H1 (cell line): ENCODE results near the gene IL23A. TPM values are rescaled to one million over a fixed set of nuclear protein-coding genes. Genes with fewer than 3 reads are reported as not detected.

Experiments
- CTCF ChIA-PET: fragments of 300-600 bp; sonication (Branson Sonifier 250); formaldehyde crosslinking; loops from one replicate; lab custom pipeline; 2021; ENCODE audit not compliant: partially characterized antibody; lab: Charles Lee
- POLR2A ChIA-PET: fragments of 300-600 bp; sonication (Branson Sonifier 250); formaldehyde crosslinking; loops from one replicate; lab custom pipeline; 2021; ENCODE audit warnings: inconsistent platforms; ENCODE audit not compliant: partially characterized antibody; lab: Charles Lee
- DNase-seq, 2 experiments: peaks; one replicate each; pipeline versions ENCODE4 v3.0.0 to v3.0.0-alpha.2; 2010 to 2022; ENCODE audit warnings: low spot score in 2 of 2, low read depth in 1 of 2, mixed read lengths in 1 of 2
- FAIRE-seq: peaks from 2 replicates; lab custom pipeline; 2011; peaks lifted over from hg19 to GRCh38; lab: Jason Lieb, UNC
- H2AFZ ChIP-seq: 2 replicates; pipeline ENCODE4 v1.8.1; 2012; ENCODE audit warnings: low read length, inconsistent platforms
- H2AK5ac ChIP-seq: 2 replicates; pipeline ENCODE4 v1.6.1; 2013; ENCODE audit warnings: low read depth, low read length
- H2BK120ac ChIP-seq: replicated peaks from 2 replicates; pipeline ENCODE3; 2013; ENCODE audit warnings: low read depth, low read length, inconsistent platforms
- H2BK12ac ChIP-seq: 2 replicates; pipeline ENCODE4 v1.6.1; 2013; ENCODE audit warnings: low read depth, low read length
- H2BK15ac ChIP-seq: 2 replicates; pipeline ENCODE4 v1.6.1; 2013; ENCODE audit warnings: low read length
- H2BK20ac ChIP-seq: 2 replicates; pipeline ENCODE4 v1.6.1; 2013; ENCODE audit warnings: low read length
- H2BK5ac ChIP-seq: 2 replicates; pipeline ENCODE4 v1.6.1; 2013; ENCODE audit warnings: low read depth, low read length
- H3K14ac ChIP-seq: 2 replicates; pipeline ENCODE4 v1.6.1; 2013; ENCODE audit warnings: inconsistent platforms; ENCODE audit not compliant: insufficient read length
- H3K18ac ChIP-seq: 2 replicates; pipeline ENCODE4 v1.6.1; 2013; ENCODE audit warnings: low read length; ENCODE audit errors: extremely low read depth
- H3K23ac ChIP-seq: 2 replicates; pipeline ENCODE4 v1.6.1; 2013; ENCODE audit warnings: inconsistent platforms; ENCODE audit not compliant: insufficient read length
- H3K23me2 ChIP-seq: 2 replicates; pipeline ENCODE4 v1.6.1; 2013; ENCODE audit warnings: low read depth, low read length
- H3K27ac ChIP-seq: 2 replicates; pipeline ENCODE4 v1.6.1; 2011; ENCODE audit warnings: low read depth, low read length, inconsistent platforms
- H3K27me3 ChIP-seq, 4 experiments: replicated peaks in 1 of 4; 1 replicate in 1 of 4; 2 replicates in 3 of 4; pipeline versions ENCODE4 v1.6.1 to v1.8.1; 2011 to 2013; ENCODE audit warnings: low read length in 3 of 4, mild to moderate bottlenecking in 3 of 4, inconsistent platforms in 2 of 4, mixed read lengths in 2 of 4, moderate library complexity in 1 of 4; ENCODE audit not compliant: control insufficient read depth in 3 of 4, insufficient read depth in 3 of 4; ENCODE audit errors: extremely low read depth in 1 of 4
- H3K36me3 ChIP-seq, 4 experiments: 2 replicates each; pipeline versions ENCODE4 v1.6.1 to v1.8.1; 2011 to 2013; ENCODE audit warnings: mild to moderate bottlenecking in 4 of 4, low read length in 3 of 4, moderate library complexity in 2 of 4, control low read depth in 1 of 4, inconsistent platforms in 1 of 4; ENCODE audit not compliant: insufficient read depth in 4 of 4, control insufficient read depth in 2 of 4
- H3K4ac ChIP-seq: replicated peaks from 2 replicates; pipeline ENCODE3; 2013; ENCODE audit warnings: low read length, low read depth, mixed read lengths, inconsistent platforms; ENCODE audit not compliant: insufficient read length
- H3K4me1 ChIP-seq, 4 experiments: replicated peaks in 1 of 4; 1 replicate in 1 of 4; 2 replicates in 3 of 4; pipeline versions ENCODE4 v1.6.1 to v1.8.1; 2011 to 2013; ENCODE audit warnings: low read length in 3 of 4, inconsistent platforms in 2 of 4, mixed read lengths in 1 of 4; ENCODE audit not compliant: insufficient read depth in 4 of 4, control insufficient read depth in 3 of 4
- H3K4me2 ChIP-seq, 2 experiments: 2 replicates each; pipeline versions ENCODE4 v1.6.1 to v1.8.1; 2011 to 2013; ENCODE audit warnings: low read depth in 2 of 2, low read length in 2 of 2, control low read depth in 1 of 2, inconsistent platforms in 1 of 2, mild to moderate bottlenecking in 1 of 2; ENCODE audit not compliant: insufficient read depth in 1 of 2
- H3K4me3 ChIP-seq, 4 experiments: fragments of 200-600, 300-600 bp in 1 of 4; sonication (generic), shearing (Covaris generic), sonication (Bioruptor Twin) in 1 of 4; 2 replicates each; pipeline versions ENCODE4 v1.5.1 to v1.8.1; 2011 to 2016; ENCODE audit warnings: low read length in 4 of 4, low read depth in 3 of 4, control low read depth in 2 of 4, inconsistent platforms in 2 of 4, mild to moderate bottlenecking in 2 of 4, mixed read lengths in 1 of 4, moderate library complexity in 1 of 4; ENCODE audit not compliant: insufficient read depth in 2 of 4; ENCODE audit errors: extremely low read depth in 1 of 4
- H3K56ac ChIP-seq: replicated peaks from 2 replicates; pipeline ENCODE3; 2013; ENCODE audit warnings: low read depth, mild to moderate bottlenecking, mixed read lengths, low read length, inconsistent platforms; ENCODE audit not compliant: insufficient read length
- H3K79me1 ChIP-seq: 2 replicates; pipeline ENCODE4 v1.6.1; 2013; ENCODE audit warnings: low read depth, low read length, control low read depth
- H3K79me2 ChIP-seq, 2 experiments: 2 replicates each; pipeline versions ENCODE4 v1.6.1 to v1.8.1; 2012 to 2013; ENCODE audit warnings: low read length in 2 of 2, mild to moderate bottlenecking in 2 of 2, inconsistent platforms in 1 of 2; ENCODE audit not compliant: insufficient read depth in 2 of 2, control insufficient read depth in 1 of 2
- H3K9ac ChIP-seq, 4 experiments: replicated peaks in 1 of 4; 1 replicate in 1 of 4; 2 replicates in 3 of 4; pipeline versions ENCODE4 v1.6.1 to v1.8.1; 2011 to 2013; ENCODE audit warnings: low read depth in 3 of 4, low read length in 3 of 4, control low read depth in 2 of 4, mild to moderate bottlenecking in 2 of 4, moderate library complexity in 2 of 4, inconsistent platforms in 1 of 4; ENCODE audit errors: extremely low read depth in 1 of 4
- H3K9me3 ChIP-seq, 2 experiments: 2 replicates each; pipeline versions ENCODE4 v1.6.1 to v1.8.1; 2012 to 2013; ENCODE audit warnings: mild to moderate bottlenecking in 2 of 2, moderate library complexity in 2 of 2, control low read depth in 1 of 2, inconsistent platforms in 1 of 2, low read depth in 1 of 2, low read length in 1 of 2, mixed read lengths in 1 of 2; ENCODE audit not compliant: insufficient read depth in 2 of 2
- H4K20me1 ChIP-seq, 2 experiments: replicated peaks in 1 of 2; 2 replicates each; pipeline versions ENCODE3 to v1.8.1; 2011 to 2013; ENCODE audit warnings: inconsistent platforms in 2 of 2, low read length in 2 of 2, mild to moderate bottlenecking in 1 of 2; ENCODE audit not compliant: insufficient read depth in 2 of 2, control insufficient read depth in 1 of 2
- H4K5ac ChIP-seq: 2 replicates; pipeline ENCODE4 v1.6.1; 2013; ENCODE audit warnings: low read length, low read depth, mixed read lengths, inconsistent platforms; ENCODE audit not compliant: insufficient read length
- H4K8ac ChIP-seq: 2 replicates; pipeline ENCODE4 v1.8.0; 2013; ENCODE audit warnings: mild to moderate bottlenecking, moderate library complexity, low read length, inconsistent platforms; ENCODE audit not compliant: insufficient read depth; ENCODE audit errors: extremely low read depth
- H4K91ac ChIP-seq: replicated peaks from 2 replicates; pipeline ENCODE3; 2013; ENCODE audit warnings: low read length, mixed read lengths, inconsistent platforms; ENCODE audit not compliant: insufficient read length
- BCL11A ChIP-seq, 2 experiments: IDR thresholded peaks; one replicate each; pipeline ENCODE4 v1.6.1; 2011; ENCODE audit warnings: low read depth in 2 of 2, low read length in 2 of 2, mild to moderate bottlenecking in 2 of 2
- BRCA1 ChIP-seq: IDR thresholded peaks from 2 replicates; pipeline ENCODE4 v1.6.1; 2012; ENCODE audit warnings: low read depth, low read length, improper control_type of control experiment
- EGR1 ChIP-seq: IDR thresholded peaks from 2 replicates; pipeline ENCODE4 v1.6.1; 2011; ENCODE audit warnings: low read depth, low read length, borderline replicate concordance
- EP300 ChIP-seq, 2 experiments: IDR thresholded peaks; 1 replicate in 1 of 2; 2 replicates in 1 of 2; pipeline ENCODE4 v1.6.1; 2011 to 2012; ENCODE audit warnings: low read depth in 2 of 2, low read length in 2 of 2, mild to moderate bottlenecking in 2 of 2, borderline replicate concordance in 1 of 2, inconsistent platforms in 1 of 2, moderate library complexity in 1 of 2
- FOSL1 ChIP-seq: IDR thresholded peaks from 2 replicates; pipeline ENCODE4 v1.6.1; 2011; ENCODE audit warnings: mild to moderate bottlenecking, low read depth, low read length, moderate library complexity; ENCODE audit not compliant: insufficient read depth
- PHF8 ChIP-seq: fragments of 200-600 bp; sonication (generic); conservative IDR thresholded peaks from 2 replicates; pipeline ENCODE4 v1.7.1; 2012; ENCODE audit warnings: low read depth, mild to moderate bottlenecking, inconsistent platforms, low read length, moderate library complexity
- RNF2 ChIP-seq: fragments of 200-900, 300-1000 bp; sonication (generic); IDR thresholded peaks from 2 replicates; pipeline ENCODE4 v1.7.1; 2016; ENCODE audit warnings: borderline replicate concordance, low read depth, mild to moderate bottlenecking, antibody characterized with exemption, low read length; ENCODE audit not compliant: poor library complexity, severe bottlenecking; ENCODE audit errors: missing control alignments
- YY1 ChIP-seq: IDR thresholded peaks from 2 replicates; pipeline ENCODE4 v1.6.1; 2011; ENCODE audit warnings: low read depth, mild to moderate bottlenecking, low read length
- WGBS, 2 experiments: shearing (Covaris generic) in 1 of 2; methylation state at CpG; one replicate each; pipeline versions ENCODE4 v1.1.6 to v1.1.7; 2013 to 2015; ENCODE audit warnings: low lambda C conversion rate in 2 of 2, mixed read lengths in 2 of 2, inconsistent platforms in 1 of 2, low coverage in 1 of 2, missing lambda C conversion rate in 1 of 2; ENCODE audit not compliant: insufficient replicate concordance in 2 of 2, insufficient coverage in 1 of 2, insufficient read length in 1 of 2; ENCODE audit errors: extremely low coverage in 1 of 2, missing lambda C conversion rate in 1 of 2; 5-methylcytosine and 5-hydroxymethylcytosine counted together
- polyA plus RNA-seq, 7 experiments: library from polyadenylated mRNA; depleted of rRNA in 3 of 7; stranded (reverse) in 5 of 7; unstranded in 2 of 7; fragments of >200 nt in 5 of 7; fragments of 200-250 nt in 2 of 7; gene quantifications; 1 replicate in 5 of 7; 2 replicates in 1 of 7; 4 replicates in 1 of 7; pipeline versions ENCODE4 v1.2.1 to v1.2.3, GENCODE V29; 2011 to 2013; ENCODE audit warnings: missing spikeins in 2 of 7, mixed read lengths in 2 of 7
- total RNA-seq: library from RNA; stranded (reverse); fragmentation: NEBNext Ultra II Directional; extraction: Animal tissue kit (Norgen Biotek cat#: 25700); gene quantifications from 2 replicates; pipeline ENCODE4 v1.2.1, GENCODE V29; 2021

IL23A gene
- total and polyA plus RNA-seq, 2 of the 8 experiments (the other 6 are each of a cell fraction or from before 2014, with no cell fraction given): 2.3 to 3.6 TPM

DNA sequence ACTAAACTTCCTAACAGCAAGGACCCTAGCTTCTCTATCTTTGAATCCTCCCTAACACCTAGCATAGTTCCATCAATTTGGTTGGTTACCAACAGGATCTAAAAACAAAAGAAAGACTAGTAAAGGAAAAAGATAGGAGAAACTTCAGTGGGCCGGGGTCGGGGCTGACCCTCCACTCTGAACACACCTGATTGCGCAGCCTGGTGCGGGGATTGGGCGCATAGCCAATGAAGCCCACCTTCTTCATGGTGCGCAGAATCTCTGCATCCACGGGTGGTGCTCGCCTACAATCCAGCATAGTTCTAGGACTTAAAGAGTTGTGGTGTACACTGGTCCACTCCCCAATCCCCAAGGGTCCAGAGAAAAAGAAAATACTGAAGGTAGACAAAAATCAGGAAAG lies 12.6 kb upstream of the IL23A start:
- CTCF ChIA-PET: interaction anchor here (1.0 to 2.3 kb wide), 3 partner anchors 10 to 138 kb away, joined by 3 to 9 read pairs (median 6); partner anchors contain the start of gene CNPY2
- Histone ChIP-seq H3K4ac (no peak overlapping the region), H4K8ac (no peak overlapping the region), H3K23ac (no peak overlapping the region), H3K4me1 (no peaks in the 10 kb centered on the region; a peak in 1 of 7 replicates)
- TF ChIP-seq EP300 (IDR thresholded peaks at IDR 0.05; ENCODE audit: borderline replicate concordance in 1 of 2, low read depth in 2 of 2, low read length in 2 of 2) (no peak), FOSL1 (no peak), RNF2 (no peak), BRCA1 (no peak), YY1 (no peak), BCL11A (IDR thresholded peaks at IDR 0.05; ENCODE audit: low read depth in 2 of 2, low read length in 2 of 2) (no peak), EGR1 (no peak), PHF8 (no peak)
- TF ChIP-seq, all 59 proteins: peak for 0
- no peaks in the 10 kb centered on the region for H3K9me3 ChIP-seq
- WGBS, 2 experiments: 91% methylated on average over 8 of the region's 8 CpGs; no CpG with 5 or more reads in 1 of the 2 experiments
- no peak overlapping the region for H2AK5ac ChIP-seq
- H3K14ac ChIP-seq: no peak overlapping the region
- no peak overlapping the region for H2BK120ac ChIP-seq
- H4K91ac ChIP-seq: no peak overlapping the region
- no peaks in the 10 kb centered on the region for H3K79me2 ChIP-seq
- H3K56ac ChIP-seq: no peak overlapping the region
- H3K4me3 ChIP-seq: no peak overlapping the region
- H2AFZ ChIP-seq: no peak overlapping the region
- H3K23me2 ChIP-seq: no peaks in the 10 kb centered on the region
- H4K5ac ChIP-seq: no peak overlapping the region
- H2BK15ac ChIP-seq: no peak overlapping the region
- no peak overlapping the region for H2BK20ac ChIP-seq
- H3K36me3 ChIP-seq: peaks cover 2 to 15% (median 7%) of the 10 kb centered on the region in 4 experiments; a peak in 6 of 8 replicates
- H3K9ac ChIP-seq: no peak overlapping the region
- no peak overlapping the region for H3K18ac ChIP-seq
- H3K4me2 ChIP-seq: no peak overlapping the region
- H3K79me1 ChIP-seq: no peaks in the 10 kb centered on the region
- FAIRE-seq (no peak), DNase-seq (no peak)
- no peak overlapping the region for H3K27ac ChIP-seq
- no peaks in the 10 kb centered on the region for H4K20me1 ChIP-seq
- no peaks in the 10 kb centered on the region for H3K27me3 ChIP-seq
- no peak overlapping the region; the same call in 1 of the 2 replicates for H2BK5ac ChIP-seq
- POLR2A ChIA-PET: interaction anchor here (1.2 to 2.9 kb wide), 4 partner anchors 10 to 20 kb away, joined by 3 to 11 read pairs (median 7); partner anchors contain the start of gene CNPY2
- no peak overlapping the region for H2BK12ac ChIP-seq
